HCT116 (cell line): ENCODE results near the gene ADGRA3.

Source experiments
- CBX3 ChIP-seq: IDR thresholded peaks from 2 replicates; pipeline ENCODE4 v1.6.1; 2012; ENCODE audit warnings: low read depth
- FOSL1 ChIP-seq: IDR thresholded peaks from 2 replicates; pipeline ENCODE4 v1.6.1; 2012; ENCODE audit warnings: low read depth
- POLR2A ChIP-seq: IDR thresholded peaks from 2 replicates; pipeline ENCODE4 v1.7.0; 2011; ENCODE audit warnings: borderline replicate concordance; ENCODE audit not compliant: insufficient read depth, insufficient read length; ENCODE audit errors: extremely low read depth
- TF ChIP-seq, protein P1 (sequence below), 3 experiments: fragments of 200-600 bp in 1 of 3; sonication (generic) in 1 of 3; IDR thresholded peaks in 2 of 3; conservative IDR thresholded peaks in 1 of 3; 2 replicates each; pipeline ENCODE4 v1.5.1; 2012 to 2017; ENCODE audit warnings: low read depth in 2 of 3, low read length in 2 of 3, antibody characterized with exemption in 1 of 3, borderline replicate concordance in 1 of 3, control low read depth in 1 of 3, mild to moderate bottlenecking in 1 of 3, mixed read lengths in 1 of 3, mixed run types in 1 of 3, moderate library complexity in 1 of 3; ENCODE audit not compliant: insufficient read depth in 1 of 3
- TF ChIP-seq, protein P2 (sequence below): IDR thresholded peaks from 2 replicates; pipeline ENCODE4 v1.6.1; 2011; ENCODE audit warnings: mild to moderate bottlenecking, low read length, moderate library complexity; ENCODE audit not compliant: insufficient replicate concordance; ENCODE audit errors: extremely low read depth

DNA sequence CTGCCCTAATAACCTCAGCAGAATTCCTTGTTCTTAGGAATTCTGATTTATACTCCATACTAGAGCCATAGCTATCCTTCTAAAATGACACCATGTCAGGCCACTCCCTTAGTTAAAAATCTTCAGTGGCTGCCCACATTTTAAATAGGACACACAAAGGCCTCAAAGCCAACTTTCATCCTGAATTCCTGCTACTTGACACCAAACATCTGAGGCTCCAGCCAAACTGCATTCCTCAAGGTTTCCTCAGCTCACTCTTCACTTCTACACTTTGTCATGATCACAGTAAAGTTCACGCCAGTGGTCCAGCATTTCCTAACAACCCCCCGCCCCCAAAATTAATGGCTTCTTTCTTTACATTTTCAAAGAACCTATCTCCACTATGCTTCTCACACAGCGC is 124.3 kb downstream of the ADGRA3 start:
- TF ChIP-seq, protein P1, sequence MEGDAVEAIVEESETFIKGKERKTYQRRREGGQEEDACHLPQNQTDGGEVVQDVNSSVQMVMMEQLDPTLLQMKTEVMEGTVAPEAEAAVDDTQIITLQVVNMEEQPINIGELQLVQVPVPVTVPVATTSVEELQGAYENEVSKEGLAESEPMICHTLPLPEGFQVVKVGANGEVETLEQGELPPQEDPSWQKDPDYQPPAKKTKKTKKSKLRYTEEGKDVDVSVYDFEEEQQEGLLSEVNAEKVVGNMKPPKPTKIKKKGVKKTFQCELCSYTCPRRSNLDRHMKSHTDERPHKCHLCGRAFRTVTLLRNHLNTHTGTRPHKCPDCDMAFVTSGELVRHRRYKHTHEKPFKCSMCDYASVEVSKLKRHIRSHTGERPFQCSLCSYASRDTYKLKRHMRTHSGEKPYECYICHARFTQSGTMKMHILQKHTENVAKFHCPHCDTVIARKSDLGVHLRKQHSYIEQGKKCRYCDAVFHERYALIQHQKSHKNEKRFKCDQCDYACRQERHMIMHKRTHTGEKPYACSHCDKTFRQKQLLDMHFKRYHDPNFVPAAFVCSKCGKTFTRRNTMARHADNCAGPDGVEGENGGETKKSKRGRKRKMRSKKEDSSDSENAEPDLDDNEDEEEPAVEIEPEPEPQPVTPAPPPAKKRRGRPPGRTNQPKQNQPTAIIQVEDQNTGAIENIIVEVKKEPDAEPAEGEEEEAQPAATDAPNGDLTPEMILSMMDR (IDR thresholded peaks at IDR 0.05 in 2 of 3, conservative IDR thresholded peaks at IDR 0.05 in 1 of 3; ENCODE audit: borderline replicate concordance in 1 of 3, insufficient read depth in 1 of 3, low read depth in 2 of 3, low read length in 2 of 3): no peak
- TF ChIP-seq, protein P2, sequence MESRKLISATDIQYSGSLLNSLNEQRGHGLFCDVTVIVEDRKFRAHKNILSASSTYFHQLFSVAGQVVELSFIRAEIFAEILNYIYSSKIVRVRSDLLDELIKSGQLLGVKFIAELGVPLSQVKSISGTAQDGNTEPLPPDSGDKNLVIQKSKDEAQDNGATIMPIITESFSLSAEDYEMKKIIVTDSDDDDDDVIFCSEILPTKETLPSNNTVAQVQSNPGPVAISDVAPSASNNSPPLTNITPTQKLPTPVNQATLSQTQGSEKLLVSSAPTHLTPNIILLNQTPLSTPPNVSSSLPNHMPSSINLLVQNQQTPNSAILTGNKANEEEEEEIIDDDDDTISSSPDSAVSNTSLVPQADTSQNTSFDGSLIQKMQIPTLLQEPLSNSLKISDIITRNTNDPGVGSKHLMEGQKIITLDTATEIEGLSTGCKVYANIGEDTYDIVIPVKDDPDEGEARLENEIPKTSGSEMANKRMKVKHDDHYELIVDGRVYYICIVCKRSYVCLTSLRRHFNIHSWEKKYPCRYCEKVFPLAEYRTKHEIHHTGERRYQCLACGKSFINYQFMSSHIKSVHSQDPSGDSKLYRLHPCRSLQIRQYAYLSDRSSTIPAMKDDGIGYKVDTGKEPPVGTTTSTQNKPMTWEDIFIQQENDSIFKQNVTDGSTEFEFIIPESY: no peak
- no peak for TF ChIP-seq POLR2A
- TF ChIP-seq FOSL1: no peak
- no peak for TF ChIP-seq CBX3
